Activated CD8-positive, alpha-beta T cell treated with anti-CD3 and anti-CD28 coated beads for 36 hours (primary cell): ENCODE data around the gene C4orf33. TPM values are rescaled to one million over a fixed set of nuclear protein-coding genes. Genes with fewer than 3 reads are reported as not detected.

ENCODE experiments used
- ATAC-seq: fragments of 200-7000 bp; cut with Tn5 transposase; one replicate; pipeline ENCODE4 v1.10.0; 2021; ENCODE audit warnings: mild to moderate bottlenecking, moderate library complexity
- CTCF ChIA-PET: fragments of 350-600 bp; sonication (Branson Sonifier 250); formaldehyde crosslinking; loops from one replicate; lab custom pipeline; 2021; ENCODE audit warnings: antibody characterized with exemption; lab: Charles Lee
- POLR2A ChIA-PET: fragments of 350-600 bp; sonication (Branson Sonifier 250); formaldehyde crosslinking; loops from one replicate; lab custom pipeline; 2021; ENCODE audit warnings: antibody characterized with exemption; lab: Charles Lee
- DNase-seq: peaks from one replicate; pipeline ENCODE4 v3.0.0-alpha.2; 2020
- H3K27ac Mint-ChIP-seq: one replicate; pipeline ENCODE4 v1.8.0; 2021; ENCODE audit warnings: mild to moderate bottlenecking, mixed read lengths
- H3K27me3 Mint-ChIP-seq: one replicate; pipeline ENCODE4 v1.8.0; 2021; ENCODE audit warnings: mixed read lengths
- H3K36me3 Mint-ChIP-seq: one replicate; pipeline ENCODE4 v1.8.0; 2021; ENCODE audit warnings: low read depth, mixed read lengths
- H3K4me1 Mint-ChIP-seq: one replicate; pipeline ENCODE4 v1.8.0; 2021; ENCODE audit warnings: low read depth, mixed read lengths
- H3K4me3 Mint-ChIP-seq: one replicate; pipeline ENCODE4 v1.8.0; 2021; ENCODE audit warnings: mild to moderate bottlenecking, moderate library complexity, mixed read lengths
- H3K9me3 Mint-ChIP-seq: one replicate; pipeline ENCODE4 v1.8.0; 2021; ENCODE audit warnings: mixed read lengths
- CTCF ChIP-seq: fragments of 200-600 bp; IDR thresholded peaks from one replicate; pipeline ENCODE4 v1.8.0; 2022; ENCODE audit warnings: antibody characterized with exemption, mild to moderate bottlenecking
- intact Hi-C: fragments of 100-400 bp; cut with micrococcal nuclease; formaldehyde crosslinking; loops from one replicate; pipeline ENCODE4 v1.10.0; 2022
- total RNA-seq, 2 experiments: library from RNA; stranded (reverse); gene quantifications; one replicate each; pipeline ENCODE4 v1.2.3, GENCODE V29; 2021

Gene C4orf33
- total RNA-seq, 2 experiments from 2014 or later: 15.0 to 15.6 TPM

GRCh38 chr4:129077326-129077725 lies 18.6 kb upstream of the C4orf33 start:
- TF ChIP-seq CTCF: no peak
- no peak overlapping the region for H3K4me3 Mint-ChIP-seq
- intact Hi-C loops: no loop called here
- H3K27me3 Mint-ChIP-seq: no peaks in the 10 kb centered on the region
- ChIA-PET CTCF (interaction anchor here (1.3 kb wide), 1 partner anchor 214 kb away, joined by 3 read pairs; no protein-coding TSS in a partner anchor), POLR2A (no interaction called here)
- peaks cover 74% of the 10 kb centered on the region for H3K36me3 Mint-ChIP-seq
- DNase-seq (no peak), ATAC-seq (no peak)
- no peak overlapping the region for H3K27ac Mint-ChIP-seq
- peaks cover under 1% of the 10 kb centered on the region for H3K4me1 Mint-ChIP-seq
- peaks cover 18% of the 10 kb centered on the region for H3K9me3 Mint-ChIP-seq

GRCh38 chr4:129080129-129080528 lies 15.8 kb upstream of the C4orf33 start:
- ATAC-seq: no peak
- H3K27me3 Mint-ChIP-seq: no peaks in the 10 kb centered on the region
- no peak for TF ChIP-seq CTCF

GRCh38 chr4:129082302-129082701 lies 13.7 kb upstream of the C4orf33 start:
- no peak for ATAC-seq
- H3K27ac Mint-ChIP-seq: no peak overlapping the region
- CTCF ChIA-PET: no interaction called here
- peaks cover 15% of the 10 kb centered on the region for H3K9me3 Mint-ChIP-seq
- no peak for DNase-seq
- POLR2A ChIA-PET: interaction anchor here (1.1 kb wide), 1 partner anchor 11 kb away, joined by 3 read pairs; the partner anchor contains the start of gene SCLT1
- peaks cover 52% of the 10 kb centered on the region for H3K36me3 Mint-ChIP-seq
- no peaks in the 10 kb centered on the region for H3K27me3 Mint-ChIP-seq
- no peak overlapping the region for H3K4me3 Mint-ChIP-seq
- TF ChIP-seq CTCF: no peak
- intact Hi-C loops: no loop called here
- H3K4me1 Mint-ChIP-seq: peaks cover 17% of the 10 kb centered on the region

More at GRCh38 chr4:129080129-129080528, 15.8 kb upstream of the C4orf33 start:
- Mint-ChIP-seq H3K4me1 (peaks cover 11% of the 10 kb centered on the region), H3K27ac (no peak overlapping the region), H3K9me3 (peaks cover 10% of the 10 kb centered on the region), H3K36me3 (peaks cover 58% of the 10 kb centered on the region), H3K4me3 (no peak overlapping the region)
- intact Hi-C loops: no loop called here
- ChIA-PET POLR2A (no interaction called here), CTCF (no interaction called here)
- DNase-seq: no peak

GRCh38 chr4:129085472-129085871 lies 10.5 kb upstream of the C4orf33 start:
- Mint-ChIP-seq H3K36me3 (peaks cover 29% of the 10 kb centered on the region), H3K4me1 (peaks cover 35% of the 10 kb centered on the region), H3K9me3 (peaks cover 10% of the 10 kb centered on the region), H3K4me3 (no peak overlapping the region), H3K27me3 (no peaks in the 10 kb centered on the region), H3K27ac (no peak overlapping the region)
- intact Hi-C loops: no loop called here
- TF ChIP-seq CTCF: no peak
- no peak for ATAC-seq
- DNase-seq: no peak
- POLR2A ChIA-PET: no interaction called here
- CTCF ChIA-PET: no interaction called here

- ChIA-PET POLR2A (interaction anchor here (1.2 kb wide), 1 partner anchor 9 kb away, joined by 4 read pairs; no protein-coding TSS in a partner anchor), CTCF (no interaction called here)
- Mint-ChIP-seq H3K4me1 (peaks cover 33% of the 10 kb centered on the region), H3K4me3 (no peak overlapping the region), H3K36me3 (peaks cover 13% of the 10 kb centered on the region), H3K9me3 (peaks cover 6% of the 10 kb centered on the region), H3K27ac (no peak overlapping the region), H3K27me3 (no peaks in the 10 kb centered on the region)
- TF ChIP-seq CTCF: no peak
- ATAC-seq (no peak), DNase-seq (no peak)
- intact Hi-C loops: no loop called here
Measured at GRCh38 chr4:129087516-129087915, 8.4 kb upstream of the C4orf33 start.
